Muscle of leg (tissue), 11 donors: ENCODE data around the gene TNNI2. TPM values are rescaled to one million over a fixed set of nuclear protein-coding genes. Genes with fewer than 3 reads are reported as not detected.
A peak's percentile ranks its signal among the peaks of the same experiment; 100 is the strongest.

Source experiments
- DNase-seq: peaks from one replicate; pipeline ENCODE4 v3.0.0; 2013
- H3K27ac ChIP-seq: one replicate; pipeline ENCODE4 v1.5.1; 2013; ENCODE audit warnings: mild to moderate bottlenecking, low read length, control low read depth
- H3K27me3 ChIP-seq: one replicate; pipeline ENCODE4 v1.6.1; 2013; ENCODE audit warnings: low read length; ENCODE audit not compliant: control insufficient read depth, insufficient read depth
- H3K36me3 ChIP-seq: one replicate; pipeline ENCODE4 v1.6.1; 2013; ENCODE audit warnings: low read length; ENCODE audit not compliant: control insufficient read depth, insufficient read depth
- H3K4me1 ChIP-seq: one replicate; pipeline ENCODE4 v1.6.1; 2013; ENCODE audit warnings: low read length; ENCODE audit not compliant: control insufficient read depth, insufficient read depth
- H3K4me3 ChIP-seq: one replicate; pipeline ENCODE4 v1.5.1; 2013; ENCODE audit warnings: low read length, control low read depth
- H3K9me3 ChIP-seq: replicated peaks from 2 replicates; pipeline ENCODE4 v1.6.1; 2013; ENCODE audit warnings: low read depth, low read length; ENCODE audit not compliant: control insufficient read depth
- WGBS: methylation state at CpG from one replicate; pipeline ENCODE4 v1.1.5; 2013; ENCODE audit warnings: missing lambda C conversion rate; ENCODE audit not compliant: insufficient coverage; 5-methylcytosine and 5-hydroxymethylcytosine counted together
- polyA plus RNA-seq, 8 donors: library from polyadenylated mRNA; unstranded; fragments of 120-200 nt; gene quantifications; one replicate each; pipeline versions ENCODE4 v1.2.1 to v1.2.3, GENCODE V29; 2013; ENCODE audit warnings: inconsistent platforms in 1 of 8, low replicate concordance in 1 of 8; ENCODE audit not compliant: insufficient read length in 8 of 8, insufficient read depth in 1 of 8
- total RNA-seq: library from RNA; stranded (reverse); fragments of 120-200 nt; gene quantifications from one replicate; pipeline ENCODE4 v1.2.4, GENCODE V29; 2013

Gene TNNI2
- total and polyA plus RNA-seq, 9 donors: 1,548 to 4,090 (median 3,133) TPM

DNA sequence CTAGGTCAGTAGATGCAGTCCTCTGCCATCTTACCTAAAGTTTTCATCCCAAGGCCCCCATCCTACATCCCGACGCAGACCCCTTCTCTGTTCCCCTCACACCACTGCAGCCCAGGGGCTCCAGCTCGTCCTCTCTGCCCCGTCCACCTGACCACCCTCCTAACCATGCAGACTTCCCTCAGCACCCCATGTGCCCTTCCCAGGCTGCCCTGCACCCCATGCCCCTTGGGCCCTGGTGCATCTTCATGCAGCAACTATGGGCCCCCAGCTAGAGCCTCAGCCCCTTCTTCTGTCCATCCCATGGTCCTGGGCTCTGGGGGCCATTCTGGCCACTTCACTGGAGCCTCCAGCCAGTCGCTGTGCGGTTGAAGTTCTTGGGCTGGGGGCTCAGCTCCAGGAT is 50.0 kb downstream of the TNNI2 start:
- no peak for DNase-seq
- Histone ChIP-seq H3K4me3 (no peak overlapping the region), H3K36me3 (peaks cover 55% of the 10 kb centered on the region), H3K9me3 (no peaks in the 10 kb centered on the region), H3K27ac (no peak overlapping the region), H3K27me3 (no peaks in the 10 kb centered on the region), H3K4me1 (peaks cover 39% of the 10 kb centered on the region)
- 74% methylated on average over 6 of the region's 6 CpGs for WGBS

DNA sequence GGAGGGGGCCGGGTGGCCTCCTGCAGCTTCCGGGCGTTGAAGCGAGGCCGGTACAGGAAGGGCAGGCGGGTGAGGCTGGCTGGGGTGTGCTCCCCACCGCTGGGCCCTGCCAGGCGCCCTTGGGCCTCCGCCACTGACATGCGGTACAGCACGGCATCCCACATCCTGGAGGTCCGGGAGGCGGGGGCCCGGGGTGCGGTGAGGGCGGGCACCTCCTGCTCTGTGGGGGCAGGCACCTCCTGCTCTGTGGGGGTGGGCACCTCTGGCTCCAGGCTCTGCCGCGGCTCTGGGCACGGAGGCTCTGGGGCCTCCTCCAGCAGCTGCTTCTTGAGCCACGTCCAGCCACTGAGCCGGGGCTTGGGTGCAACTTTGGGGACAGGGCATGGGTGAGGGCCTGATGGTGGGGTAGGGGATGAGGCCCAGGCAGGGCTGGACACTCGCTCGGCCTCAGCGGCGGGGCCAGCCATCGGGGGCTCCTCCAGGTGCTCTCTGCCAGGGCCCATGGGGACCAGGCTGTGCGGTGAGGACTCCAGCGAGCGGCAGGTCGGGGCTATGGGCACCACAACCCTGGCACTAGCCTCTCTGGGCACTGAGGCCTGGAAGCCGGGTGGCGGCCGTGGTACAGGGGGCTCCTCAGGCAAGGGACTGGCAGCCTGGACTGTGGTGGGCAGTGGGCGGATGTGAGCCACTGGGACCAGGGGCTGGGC is 50.6 kb downstream of the TNNI2 start:
- Histone ChIP-seq H3K27me3 (no peaks in the 10 kb centered on the region), H3K36me3 (peaks cover 49% of the 10 kb centered on the region), H3K4me3 (no peak overlapping the region), H3K4me1 (peaks cover 39% of the 10 kb centered on the region), H3K27ac (no peak overlapping the region), H3K9me3 (no peaks in the 10 kb centered on the region)
- DNase-seq: no peak
- 77% methylated on average over 28 of the region's 34 CpGs for WGBS

DNA sequence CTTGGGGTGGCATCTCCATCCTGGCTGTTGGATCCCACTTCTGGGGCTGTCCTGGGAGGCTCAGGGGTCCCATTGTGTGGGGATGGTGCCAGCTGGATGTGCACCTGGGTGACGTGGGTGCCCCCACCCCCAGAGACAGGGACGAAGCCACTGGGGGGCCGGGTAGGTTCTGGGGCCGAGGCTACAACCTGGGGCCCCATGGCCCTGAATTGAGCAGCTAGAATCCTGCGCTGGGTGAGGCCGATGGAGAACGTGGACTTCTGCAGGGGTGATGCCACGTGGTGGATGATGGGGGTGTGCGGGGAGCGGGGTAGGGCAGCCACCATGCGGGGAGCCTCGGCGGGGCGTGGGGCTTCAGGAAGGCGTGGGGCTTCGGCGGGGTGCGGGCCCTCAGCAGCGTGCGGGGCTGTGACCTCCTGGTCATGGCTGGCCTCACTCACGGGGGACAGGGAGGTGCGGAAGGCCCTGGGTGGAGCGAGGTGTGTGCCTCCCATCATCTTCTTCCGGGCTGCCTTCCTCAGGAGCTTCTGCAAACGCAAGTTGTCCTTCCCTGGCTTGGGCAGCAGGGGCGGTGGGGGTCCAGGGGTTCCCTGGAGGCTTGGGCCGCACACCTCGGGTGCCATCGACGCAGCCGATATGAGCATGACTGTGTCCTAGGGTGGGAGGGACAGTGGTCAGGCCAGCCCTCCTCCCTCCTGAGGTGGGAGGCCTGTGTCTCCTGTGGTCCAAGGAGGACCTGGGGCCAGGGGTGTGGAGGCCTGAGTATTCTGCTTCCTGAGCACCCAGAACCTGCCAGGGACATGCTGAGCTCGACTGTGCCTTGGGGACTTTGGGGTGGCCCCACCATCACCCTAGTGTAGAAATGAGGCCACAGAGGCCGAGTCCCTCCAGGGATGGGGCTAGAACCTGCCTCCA is 51.4 kb downstream of the TNNI2 start:
- WGBS: 92% methylated on average over 22 of the region's 33 CpGs
- H3K36me3 ChIP-seq: peaks cover 41% of the 10 kb centered on the region
- peak overlapping the region; percentile 42 for H3K27ac ChIP-seq
- H3K4me1 ChIP-seq: peaks cover 39% of the 10 kb centered on the region
- no peaks in the 10 kb centered on the region for H3K9me3 ChIP-seq
- H3K27me3 ChIP-seq: no peaks in the 10 kb centered on the region
- H3K4me3 ChIP-seq: no peak overlapping the region
- DNase-seq: no peak

Other genes starting within 250 kb of the TNNI2 start
- not detected for gene KRTAP5-2, start 240.7 kb upstream of the TNNI2 start, total RNA-seq
- gene KRTAP5-2, start 240.7 kb upstream of the TNNI2 start, polyA plus RNA-seq: not detected
- not detected for gene KRTAP5-3, start 230.5 kb upstream of the TNNI2 start, total RNA-seq
- not detected for gene KRTAP5-3, start 230.5 kb upstream of the TNNI2 start, polyA plus RNA-seq
- gene KRTAP5-4, start 216.8 kb upstream of the TNNI2 start, total RNA-seq: not detected
- not detected for gene KRTAP5-4, start 216.8 kb upstream of the TNNI2 start, polyA plus RNA-seq
- not detected for gene KRTAP5-5, start 209.2 kb upstream of the TNNI2 start, total RNA-seq
- gene KRTAP5-5, start 209.2 kb upstream of the TNNI2 start, polyA plus RNA-seq: under 1 TPM in 2 of 8 donors, not detected in 6; 0.24 to 0.31 TPM
- not detected for gene KRTAP5-6, start 141.8 kb upstream of the TNNI2 start, total RNA-seq
- gene KRTAP5-6, start 141.8 kb upstream of the TNNI2 start, polyA plus RNA-seq: 1 to 10 TPM in 1 of 8 donors, under 1 TPM in 2, not detected in 5; 0.28 to 1.1 (median 0.61) TPM
- 0.27 TPM for gene IFITM10, start 88.4 kb upstream of the TNNI2 start, total RNA-seq
- under 1 TPM in 7 of 8 donors, not detected in 1; 0.08 to 0.23 (median 0.15) TPM for gene IFITM10, start 88.4 kb upstream of the TNNI2 start, polyA plus RNA-seq
- gene CTSD, start 75.1 kb upstream of the TNNI2 start, total RNA-seq: 56.9 TPM
- gene CTSD, start 75.1 kb upstream of the TNNI2 start, polyA plus RNA-seq: 100 to 1,000 TPM in 4 of 8 donors, 10 to 100 TPM in 4; 84.0 to 120 (median 95.9) TPM
- 0.27 TPM for gene SYT8, start 4.0 kb upstream of the TNNI2 start, total RNA-seq
- gene SYT8, start 4.0 kb upstream of the TNNI2 start, polyA plus RNA-seq: 1 to 10 TPM in 3 of 8 donors, under 1 TPM in 5; 0.31 to 1.7 (median 0.76) TPM
- 43.4 TPM for gene LSP1, start 14.1 kb downstream of the TNNI2 start, total RNA-seq
- 10 to 100 TPM; 18.2 to 61.1 (median 36.9) TPM for gene LSP1, start 14.1 kb downstream of the TNNI2 start, polyA plus RNA-seq
- gene PRR33, start 52.9 kb downstream of the TNNI2 start, total RNA-seq: 2.0 TPM
- 1 to 10 TPM in 7 of 8 donors, under 1 TPM in 1; 0.90 to 7.0 (median 3.7) TPM for gene PRR33, start 52.9 kb downstream of the TNNI2 start, polyA plus RNA-seq
- 4,749 TPM for gene TNNT3, start 80.7 kb downstream of the TNNI2 start, total RNA-seq
- 1,000 to 10,000 TPM; 2,869 to 9,783 (median 6,434) TPM for gene TNNT3, start 80.7 kb downstream of the TNNI2 start, polyA plus RNA-seq
- 73.1 TPM for gene MRPL23, start 108.4 kb downstream of the TNNI2 start, total RNA-seq
- gene MRPL23, start 108.4 kb downstream of the TNNI2 start, polyA plus RNA-seq: 100 to 1,000 TPM in 2 of 8 donors, 10 to 100 TPM in 6; 40.6 to 122 (median 74.9) TPM
- 11,782 TPM for gene H19, start 158.9 kb downstream of the TNNI2 start, total RNA-seq
- gene H19, start 158.9 kb downstream of the TNNI2 start, polyA plus RNA-seq: over 10,000 TPM; 10,236 to 14,326 (median 13,021) TPM